GM23248 (cell line): ENCODE data around the gene SYNPO. TPM values are rescaled to one million over a fixed set of nuclear protein-coding genes. Genes with fewer than 3 reads are reported as not detected.

Source experiments
- DNase-seq: peaks from one replicate; pipeline ENCODE4 v3.0.0-alpha.2; 2015
- H2AFZ ChIP-seq: fragments of 200-600 bp; sonication (generic); 2 replicates; pipeline ENCODE4 v1.6.1; 2016; ENCODE audit warnings: antibody characterized with exemption
- H3F3A ChIP-seq: fragments of 200-600 bp; sonication (generic); 2 replicates; pipeline ENCODE4 v1.6.1; 2016; ENCODE audit warnings: mild to moderate bottlenecking, antibody characterized with exemption, mixed run types; ENCODE audit not compliant: insufficient read depth
- H3K27ac ChIP-seq: fragments of 200-600 bp; sonication (generic); 2 replicates; pipeline ENCODE4 v1.5.1; 2016; ENCODE audit warnings: mild to moderate bottlenecking
- H3K27me3 ChIP-seq: fragments of 200-600 bp; sonication (generic); replicated peaks from 2 replicates; pipeline ENCODE4 v1.6.1; 2016; ENCODE audit warnings: mild to moderate bottlenecking; ENCODE audit not compliant: insufficient read depth
- H3K36me3 ChIP-seq: fragments of 200-600 bp; sonication (generic); 2 replicates; pipeline ENCODE4 v1.6.1; 2016; ENCODE audit warnings: low read depth, mild to moderate bottlenecking
- H3K4me1 ChIP-seq: fragments of 200-600 bp; sonication (generic); 2 replicates; pipeline ENCODE4 v1.6.1; 2016; ENCODE audit warnings: mild to moderate bottlenecking; ENCODE audit not compliant: insufficient read depth
- H3K4me2 ChIP-seq: fragments of 200-600 bp; sonication (generic); one replicate; pipeline ENCODE4 v1.6.1; 2016; ENCODE audit warnings: mild to moderate bottlenecking; ENCODE audit not compliant: unreplicated experiment
- H3K4me3 ChIP-seq: fragments of 200-600 bp; sonication (generic); 2 replicates; pipeline ENCODE4 v1.5.1; 2016; ENCODE audit warnings: mild to moderate bottlenecking
- H3K79me2 ChIP-seq: fragments of 200-600 bp; sonication (generic); 2 replicates; pipeline ENCODE4 v1.6.1; 2016; ENCODE audit warnings: mild to moderate bottlenecking; ENCODE audit not compliant: insufficient read depth
- H3K9ac ChIP-seq: fragments of 200-600 bp; sonication (generic); 2 replicates; pipeline ENCODE4 v1.6.1; 2016; ENCODE audit warnings: mild to moderate bottlenecking
- H3K9me2 ChIP-seq: fragments of 200-600 bp; sonication (generic); 2 replicates; pipeline ENCODE4 v1.6.1; 2016; ENCODE audit warnings: mixed run types, mild to moderate bottlenecking, moderate library complexity; ENCODE audit not compliant: insufficient read depth
- H3K9me3 ChIP-seq: fragments of 200-600 bp; sonication (generic); one replicate; pipeline ENCODE4 v1.6.1; 2017; ENCODE audit warnings: low read depth
- H4K20me1 ChIP-seq: fragments of 200-600 bp; sonication (generic); 2 replicates; pipeline ENCODE4 v1.6.0; 2016; ENCODE audit not compliant: insufficient read depth
- EZH2 ChIP-seq: fragments of 200-600 bp; sonication (generic); IDR thresholded peaks from 2 replicates; pipeline ENCODE4 v1.6.1; 2018; ENCODE audit warnings: antibody characterized with exemption, mild to moderate bottlenecking; ENCODE audit not compliant: insufficient read depth, poor library complexity, severe bottlenecking
- EZH2phosphoT487 ChIP-seq: fragments of 200-600 bp; sonication (generic); IDR thresholded peaks from 2 replicates; pipeline ENCODE4 v1.6.1; 2018; ENCODE audit warnings: antibody characterized with exemption, moderate library complexity, mild to moderate bottlenecking, low read depth; ENCODE audit not compliant: insufficient read depth
- WGBS, 2 experiments: methylation state at CpG; one replicate each; pipeline ENCODE4 v1.1.6; 2015 to 2017; ENCODE audit warnings: low lambda C conversion rate in 2 of 2, low coverage in 1 of 2; ENCODE audit errors: missing lambda C conversion rate in 2 of 2; 5-methylcytosine and 5-hydroxymethylcytosine counted together
- in situ Hi-C: fragments of 300-500 bp; cut with MboI; formaldehyde crosslinking; loops from 2 replicates; pipeline ENCODE4 v1.15.0; 2020
- polyA plus RNA-seq: library from polyadenylated mRNA; unstranded; fragments of >200 nt; fragmentation: Nextera tagmentation; extraction: Ambion mirVana; gene quantifications from 2 replicates; pipeline ENCODE4 v1.2.1, GENCODE V29; 2016
- total RNA-seq: library from RNA; depleted of rRNA; stranded (reverse); fragments of >200 nt; shearing (Covaris generic); gene quantifications from 2 replicates; pipeline ENCODE4 v1.2.3, GENCODE V29; 2014

Gene SYNPO
- total and polyA plus RNA-seq, 2 experiments from 2014 or later: 5.6 to 6.1 TPM

DNA sequence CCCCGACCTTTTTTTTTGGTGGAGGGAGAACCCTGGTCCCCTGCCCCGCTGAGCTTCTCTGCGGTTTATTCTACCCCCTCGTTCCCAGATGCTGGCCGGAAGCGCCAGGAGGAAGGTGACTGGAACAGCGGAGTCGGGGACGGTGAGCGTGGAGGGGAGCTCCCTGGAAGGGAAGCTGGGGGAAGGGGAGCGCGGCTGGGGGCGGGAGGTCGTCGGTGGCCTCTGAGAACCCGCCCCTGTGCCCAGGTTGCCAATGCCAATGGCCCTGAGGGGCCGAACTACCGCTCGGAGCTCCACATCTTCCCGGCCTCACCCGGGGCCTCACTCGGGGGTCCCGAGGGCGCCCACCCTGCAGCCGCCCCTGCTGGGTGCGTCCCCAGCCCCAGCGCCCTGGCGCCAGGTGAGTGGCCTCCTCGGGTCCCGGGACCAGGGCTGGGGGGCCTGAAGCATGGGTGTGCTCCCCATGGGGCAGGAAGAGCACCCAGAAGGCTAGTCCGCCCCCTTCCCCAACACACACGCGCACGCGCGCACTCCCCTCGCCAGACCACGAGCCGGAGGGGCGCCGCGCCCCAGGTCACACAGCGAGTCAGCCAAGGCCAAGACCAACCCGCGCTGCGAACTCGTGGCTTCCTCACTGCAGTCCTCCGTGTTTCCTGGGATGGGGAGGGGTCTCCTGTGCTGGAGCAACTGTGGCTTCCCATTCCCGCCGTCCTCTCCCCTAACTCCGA is 31.2 kb downstream of the SYNPO start:
- Histone ChIP-seq H3K9me3 (no peaks in the 10 kb centered on the region), H2AFZ (peak overlapping the region; percentile 76), H4K20me1 (no peaks in the 10 kb centered on the region), H3F3A (peaks cover 16% of the 10 kb centered on the region), H3K9ac (peak overlapping the region; percentile 45), H3K4me1 (peaks cover 7% of the 10 kb centered on the region), H3K27ac (no peak overlapping the region), H3K79me2 (no peaks in the 10 kb centered on the region), H3K36me3 (no peaks in the 10 kb centered on the region), H3K4me3 (peak overlapping the region; percentile 65), H3K4me2 (peak overlapping the region; percentile 60), H3K27me3 (no peaks in the 10 kb centered on the region; the same call in 1 of the 2 replicates), H3K9me2 (no peaks in the 10 kb centered on the region)
- no peak for TF ChIP-seq EZH2phosphoT487
- TF ChIP-seq EZH2: no peak
- WGBS, 2 experiments: 5 to 6% methylated on average over 30 to 49 of the region's 51 CpGs
- peak; percentile 39 for DNase-seq
- in situ Hi-C loops: no loop called here

DNA sequence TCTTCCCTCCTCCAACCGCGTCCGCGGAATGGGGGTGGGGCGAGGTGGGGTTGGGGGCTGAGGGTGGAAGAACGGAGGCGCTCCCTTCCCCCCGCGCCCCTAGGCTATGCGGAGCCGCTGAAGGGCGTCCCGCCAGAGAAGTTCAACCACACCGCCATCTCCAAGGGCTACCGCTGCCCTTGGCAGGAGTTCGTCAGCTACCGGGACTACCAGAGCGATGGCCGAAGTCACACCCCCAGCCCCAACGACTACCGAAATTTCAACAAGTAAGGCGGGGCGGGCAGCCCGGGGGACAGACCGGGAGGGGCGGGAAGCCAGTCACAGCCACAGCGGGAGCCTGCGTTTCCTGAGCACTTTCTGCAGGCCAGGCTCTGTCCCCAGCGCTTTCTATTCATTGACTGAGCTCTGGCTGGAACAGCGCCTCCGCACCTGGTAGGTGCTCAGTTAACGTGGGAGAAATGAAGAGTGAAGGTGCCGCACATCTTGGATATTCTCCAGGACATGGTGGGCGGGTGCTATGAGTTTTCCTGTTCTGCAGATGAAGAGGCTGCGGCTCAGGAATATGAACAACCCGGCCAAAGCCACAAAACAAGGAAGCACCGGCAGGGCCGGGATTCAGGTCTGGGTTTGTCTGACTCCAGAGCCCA is 31.9 kb downstream of the SYNPO start:
- H3K9ac ChIP-seq: peak overlapping the region; percentile 45
- H3K9me3 ChIP-seq: no peaks in the 10 kb centered on the region
- WGBS, 2 experiments: 14 to 17% methylated on average over 21 to 25 of the region's 38 CpGs
- peak overlapping the region; percentile 76 for H2AFZ ChIP-seq
- H3K27ac ChIP-seq: no peak overlapping the region
- no peaks in the 10 kb centered on the region for H3K36me3 ChIP-seq
- no peaks in the 10 kb centered on the region; the same call in 1 of the 2 replicates for H3K27me3 ChIP-seq
- no peaks in the 10 kb centered on the region for H3K9me2 ChIP-seq
- peak overlapping the region; percentile 65 for H3K4me3 ChIP-seq
- H3K79me2 ChIP-seq: no peaks in the 10 kb centered on the region
- no peaks in the 10 kb centered on the region for H4K20me1 ChIP-seq
- peak overlapping the region; percentile 60 for H3K4me2 ChIP-seq
- no peak for TF ChIP-seq EZH2phosphoT487
- no peak for TF ChIP-seq EZH2
- H3F3A ChIP-seq: peaks cover 16% of the 10 kb centered on the region
- peaks cover 7% of the 10 kb centered on the region for H3K4me1 ChIP-seq
- DNase-seq: peak; percentile 56
- in situ Hi-C loops: no loop called here

DNA sequence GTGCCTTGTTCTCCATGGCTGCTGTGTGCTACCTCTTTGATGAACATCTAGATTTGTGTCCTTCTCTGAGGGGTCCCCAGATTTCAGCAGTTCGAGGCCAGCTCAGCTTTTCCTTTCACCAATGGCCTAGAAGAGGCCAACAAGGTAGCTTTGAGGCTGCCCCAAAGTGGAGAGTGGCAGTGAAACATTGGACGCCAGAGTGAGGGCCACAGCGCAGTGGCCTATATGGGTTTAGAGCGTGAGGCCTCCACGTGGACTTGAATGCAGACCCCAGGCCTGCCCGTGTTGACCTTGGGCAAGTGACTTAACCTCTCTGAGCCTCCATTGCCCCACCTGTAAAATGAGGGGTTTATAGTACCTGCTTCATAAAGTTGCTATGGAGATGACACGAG is 32.4 kb downstream of the SYNPO start:
- H3K36me3 ChIP-seq: no peaks in the 10 kb centered on the region
- no peaks in the 10 kb centered on the region; the same call in 1 of the 2 replicates for H3K27me3 ChIP-seq
- peak overlapping the region; percentile 60 for H3K4me2 ChIP-seq
- in situ Hi-C loops: no loop called here
- H3K9me2 ChIP-seq: no peaks in the 10 kb centered on the region
- H3F3A ChIP-seq: peaks cover 16% of the 10 kb centered on the region
- H3K27ac ChIP-seq: no peak overlapping the region
- 0 out of 2 replicates have a peak overlapping the region, but pooled peaks have one; percentile 76 for H2AFZ ChIP-seq
- no peak for TF ChIP-seq EZH2
- no peak for TF ChIP-seq EZH2phosphoT487
- peaks cover 7% of the 10 kb centered on the region for H3K4me1 ChIP-seq
- 87 to 89% methylated on average over 7 of the region's 7 CpGs for WGBS, 2 experiments
- no peak for DNase-seq
- no peaks in the 10 kb centered on the region for H3K9me3 ChIP-seq
- H3K4me3 ChIP-seq: peak overlapping the region; percentile 65; the same call in 1 of the 2 replicates
- no peaks in the 10 kb centered on the region for H4K20me1 ChIP-seq
- H3K79me2 ChIP-seq: no peaks in the 10 kb centered on the region
- no peak overlapping the region for H3K9ac ChIP-seq

DNA sequence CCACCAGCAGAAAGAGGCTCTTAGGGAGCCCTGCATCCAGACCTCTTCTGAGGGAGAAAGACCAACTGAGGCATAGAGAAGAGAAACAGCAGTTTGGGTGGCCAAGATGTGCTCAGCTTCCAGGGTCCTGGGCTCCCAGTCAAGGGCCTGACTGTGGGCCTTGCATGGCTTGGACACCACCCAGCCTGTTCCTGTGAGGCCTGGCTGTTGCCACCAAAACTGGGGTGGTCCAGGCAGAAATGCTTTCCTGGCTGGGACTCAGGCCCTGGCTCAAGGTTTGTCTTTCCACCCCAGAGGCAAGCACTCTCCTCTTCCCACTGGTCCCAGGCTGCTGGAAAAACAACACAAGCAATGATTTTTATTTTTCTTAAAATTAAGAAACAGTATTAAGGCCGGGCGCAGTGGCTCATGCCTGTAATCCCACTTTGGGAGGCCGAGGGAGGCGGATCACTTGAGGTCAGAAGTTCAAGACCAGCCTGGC is 33.9 kb downstream of the SYNPO start:
- H3K4me1 ChIP-seq: peaks cover 7% of the 10 kb centered on the region
- in situ Hi-C loops: no loop called here
- no peaks in the 10 kb centered on the region; the same call in 1 of the 2 replicates for H3K27me3 ChIP-seq
- no peak for TF ChIP-seq EZH2phosphoT487
- no peak for TF ChIP-seq EZH2
- H3K27ac ChIP-seq: peak overlapping the region; percentile 70
- H3F3A ChIP-seq: peaks cover 16% of the 10 kb centered on the region
- no peaks in the 10 kb centered on the region for H3K79me2 ChIP-seq
- DNase-seq: no peak
- peak overlapping the region; percentile 34 for H3K4me2 ChIP-seq
- no peaks in the 10 kb centered on the region for H3K9me3 ChIP-seq
- H3K9me2 ChIP-seq: no peaks in the 10 kb centered on the region
- H3K9ac ChIP-seq: peak overlapping the region; percentile 54
- H3K4me3 ChIP-seq: no peak overlapping the region
- H3K36me3 ChIP-seq: no peaks in the 10 kb centered on the region
- WGBS, 2 experiments: 52 to 66% methylated on average over 4 of the region's 4 CpGs
- no peaks in the 10 kb centered on the region for H4K20me1 ChIP-seq
- H2AFZ ChIP-seq: peak overlapping the region; percentile 87
